Trophoblast cell (in vitro differentiated cells and primary cell): Measurements from ENCODE around the gene CROCC2.

ENCODE experiments used
- DNase-seq, 2 donors: peaks; one replicate each; pipeline ENCODE4 v3.0.0-alpha.2; 2016
- H2AFZ ChIP-seq: 2 replicates; pipeline ENCODE4 v1.6.1; 2013; ENCODE audit warnings: low read length, moderate library complexity, mild to moderate bottlenecking; ENCODE audit not compliant: insufficient read depth, poor library complexity
- H2AK5ac ChIP-seq: 2 replicates; pipeline ENCODE4 v1.6.1; 2013; ENCODE audit warnings: mild to moderate bottlenecking, low read length
- H2BK120ac ChIP-seq: 2 replicates; pipeline ENCODE4 v1.6.1; 2013; ENCODE audit warnings: low read length, mild to moderate bottlenecking, moderate library complexity; ENCODE audit not compliant: insufficient read depth, poor library complexity
- H2BK12ac ChIP-seq: 2 replicates; pipeline ENCODE4 v1.6.1; 2013; ENCODE audit warnings: mild to moderate bottlenecking, low read length, moderate library complexity
- H2BK5ac ChIP-seq: 2 replicates; pipeline ENCODE4 v1.6.1; 2013; ENCODE audit warnings: low read length, low read depth, moderate library complexity, mild to moderate bottlenecking; ENCODE audit not compliant: poor library complexity
- H3K14ac ChIP-seq: 2 replicates; pipeline ENCODE4 v1.6.1; 2013; ENCODE audit warnings: mild to moderate bottlenecking, low read length
- H3K18ac ChIP-seq: 2 replicates; pipeline ENCODE4 v1.6.1; 2013; ENCODE audit warnings: mild to moderate bottlenecking, low read length
- H3K23ac ChIP-seq: 2 replicates; pipeline ENCODE4 v1.6.1; 2013; ENCODE audit warnings: low read length
- H3K27ac ChIP-seq: 2 replicates; pipeline ENCODE4 v1.5.1; 2013; ENCODE audit warnings: low read depth, mild to moderate bottlenecking, inconsistent platforms, low read length, moderate library complexity
- H3K27me3 ChIP-seq: 2 replicates; pipeline ENCODE4 v1.6.1; 2013; ENCODE audit warnings: inconsistent platforms, mild to moderate bottlenecking, low read length, moderate library complexity; ENCODE audit not compliant: insufficient read depth
- H3K36me3 ChIP-seq, 2 experiments: 1 replicate in 1 of 2; 2 replicates in 1 of 2; pipeline ENCODE4 v1.6.1; 2013; ENCODE audit warnings: low read length in 2 of 2, mild to moderate bottlenecking in 2 of 2, moderate library complexity in 1 of 2; ENCODE audit not compliant: insufficient read depth in 2 of 2, control insufficient read depth in 1 of 2
- H3K4ac ChIP-seq: 2 replicates; pipeline ENCODE4 v1.6.1; 2013; ENCODE audit warnings: low read depth, mild to moderate bottlenecking, low read length, moderate library complexity
- H3K4me1 ChIP-seq, 2 experiments: 1 replicate in 1 of 2; 2 replicates in 1 of 2; pipeline ENCODE4 v1.6.1; 2013; ENCODE audit warnings: low read length in 2 of 2, mild to moderate bottlenecking in 2 of 2, moderate library complexity in 1 of 2; ENCODE audit not compliant: insufficient read depth in 2 of 2, control insufficient read depth in 1 of 2
- H3K4me2 ChIP-seq: 2 replicates; pipeline ENCODE4 v1.6.1; 2013; ENCODE audit warnings: inconsistent platforms, mild to moderate bottlenecking, low read length, moderate library complexity
- H3K4me3 ChIP-seq: 2 replicates; pipeline ENCODE4 v1.5.1; 2013; ENCODE audit warnings: mild to moderate bottlenecking, low read depth, low read length, inconsistent platforms
- H3K79me1 ChIP-seq: one replicate; pipeline ENCODE4 v1.6.1; 2013; ENCODE audit warnings: low read length
- H3K79me2 ChIP-seq: 2 replicates; pipeline ENCODE4 v1.6.1; 2013; ENCODE audit warnings: low read length, mild to moderate bottlenecking; ENCODE audit not compliant: control insufficient read depth, insufficient read depth, poor library complexity
- H3K9ac ChIP-seq: 2 replicates; pipeline ENCODE4 v1.6.1; 2013; ENCODE audit warnings: mild to moderate bottlenecking, low read length
- H3K9me3 ChIP-seq: 2 replicates; pipeline ENCODE4 v1.6.1; 2013; ENCODE audit warnings: low read depth, mild to moderate bottlenecking, control low read depth, inconsistent platforms, low read length; ENCODE audit not compliant: insufficient read depth
- H4K12ac ChIP-seq: 2 replicates; pipeline ENCODE4 v1.6.1; 2013; ENCODE audit warnings: low read depth, mild to moderate bottlenecking, low read length, moderate library complexity
- H4K8ac ChIP-seq: 2 replicates; pipeline ENCODE4 v1.6.1; 2013; ENCODE audit warnings: low read depth, mild to moderate bottlenecking, low read length, moderate library complexity
- H4K91ac ChIP-seq: one replicate; pipeline ENCODE4 v1.6.1; 2013; ENCODE audit warnings: low read depth, mild to moderate bottlenecking, low read length, moderate library complexity
- WGBS: extraction: QIAGEN DNeasy Blood & Tissue Kit; methylation state at CpG from one replicate; pipeline ENCODE4 v1.1.7; 2013; ENCODE audit warnings: missing lambda C conversion rate; ENCODE audit not compliant: insufficient read length, insufficient coverage; ENCODE audit errors: extremely low coverage; 5-methylcytosine and 5-hydroxymethylcytosine counted together

CROCC2 gene

GRCh38 chr2:241001413-241002274, 95.5 kb downstream of the CROCC2 start:
- WGBS, result no CpG with 5 or more reads among the region's 21 CpGs
- H2BK120ac ChIP-seq, result no peak overlapping the region
- peaks cover 19% of the 10 kb centered on the region for H3K9me3 ChIP-seq
- H4K91ac ChIP-seq, result no peak overlapping the region
- no peak overlapping the region for H3K4me3 ChIP-seq
- no peak overlapping the region for H3K23ac ChIP-seq
- H3K9ac ChIP-seq, result no peak overlapping the region
- no peak overlapping the region for H3K14ac ChIP-seq
- H3K4me1 ChIP-seq, result peaks cover 0 to 10% of the 10 kb centered on the region in 2 experiments
- no peak overlapping the region for H2AFZ ChIP-seq
- H4K8ac ChIP-seq, result no peak overlapping the region
- H3K4ac ChIP-seq, result no peak overlapping the region
- H3K79me2 ChIP-seq, result no peaks in the 10 kb centered on the region
- H3K27ac ChIP-seq, result no peak overlapping the region
- H2BK5ac ChIP-seq, result no peak overlapping the region
- H3K18ac ChIP-seq, result no peak overlapping the region
- H3K79me1 ChIP-seq, result peaks cover 2% of the 10 kb centered on the region
- peaks cover 11% of the 10 kb centered on the region for H3K27me3 ChIP-seq
- no peak overlapping the region for H2AK5ac ChIP-seq
- H2BK12ac ChIP-seq, result no peak overlapping the region
- H3K4me2 ChIP-seq, result no peak overlapping the region
- no peaks in the 10 kb centered on the region for H3K36me3 ChIP-seq
- DNase-seq, result no peak
- H4K12ac ChIP-seq, result no peak overlapping the region

- H3K79me2 ChIP-seq, result no peaks in the 10 kb centered on the region
- H3K36me3 ChIP-seq, result no peaks in the 10 kb centered on the region
- no peak overlapping the region for H4K91ac ChIP-seq
- H3K18ac ChIP-seq, result no peak overlapping the region
- no peak overlapping the region for H3K4me3 ChIP-seq
- no peak overlapping the region for H3K9ac ChIP-seq
- no peak overlapping the region for H2BK120ac ChIP-seq
- no peak overlapping the region for H2AFZ ChIP-seq
- H3K79me1 ChIP-seq, result peaks cover 2% of the 10 kb centered on the region
- no peak overlapping the region for H3K4ac ChIP-seq
- peaks cover 0 to 10% of the 10 kb centered on the region in 2 experiments for H3K4me1 ChIP-seq
- no peak overlapping the region for H3K14ac ChIP-seq
- H4K12ac ChIP-seq, result no peak overlapping the region
- H3K27ac ChIP-seq, result no peak overlapping the region
- no peak overlapping the region for H4K8ac ChIP-seq
- H3K9me3 ChIP-seq, result peaks cover 15% of the 10 kb centered on the region
- H3K27me3 ChIP-seq, result peaks cover 11% of the 10 kb centered on the region
- no peak overlapping the region for H2BK12ac ChIP-seq
- H2BK5ac ChIP-seq, result no peak overlapping the region
- no peak overlapping the region for H3K4me2 ChIP-seq
- no peak for DNase-seq
- WGBS, result no CpG with 5 or more reads among the region's 11 CpGs
- H2AK5ac ChIP-seq, result no peak overlapping the region
- no peak overlapping the region for H3K23ac ChIP-seq
Measured at GRCh38 chr2:241002275-241003046, 96.3 kb downstream of the CROCC2 start.

- no peak overlapping the region for H3K23ac ChIP-seq
- H2BK120ac ChIP-seq, result no peak overlapping the region
- no peak overlapping the region for H2BK12ac ChIP-seq
- no peak overlapping the region for H3K4me2 ChIP-seq
- H4K91ac ChIP-seq, result no peak overlapping the region
- H3K4me1 ChIP-seq, result peaks cover 0 to 8% of the 10 kb centered on the region in 2 experiments
- no peak overlapping the region for H3K27ac ChIP-seq
- H3K18ac ChIP-seq, result no peak overlapping the region
- DNase-seq, result no peak
- WGBS, result no CpG with 5 or more reads among the region's 7 CpGs
- no peak overlapping the region for H2AFZ ChIP-seq
- H3K79me1 ChIP-seq, result peaks cover 2% of the 10 kb centered on the region
- H2BK5ac ChIP-seq, result no peak overlapping the region
- no peak overlapping the region for H4K8ac ChIP-seq
- H3K4ac ChIP-seq, result no peak overlapping the region
- no peak overlapping the region for H2AK5ac ChIP-seq
- H3K14ac ChIP-seq, result no peak overlapping the region
- no peaks in the 10 kb centered on the region for H3K36me3 ChIP-seq
- no peak overlapping the region for H3K4me3 ChIP-seq
- no peak overlapping the region for H4K12ac ChIP-seq
- peaks cover 11% of the 10 kb centered on the region for H3K27me3 ChIP-seq
- peaks cover 15% of the 10 kb centered on the region for H3K9me3 ChIP-seq
- H3K79me2 ChIP-seq, result no peaks in the 10 kb centered on the region
- no peak overlapping the region for H3K9ac ChIP-seq
Measured at GRCh38 chr2:241003047-241003360, 96.9 kb downstream of the CROCC2 start.

GRCh38 chr2:241003369-241003768, 97.2 kb downstream of the CROCC2 start:
- H3K18ac ChIP-seq, result no peak overlapping the region
- peaks cover 0 to 5% of the 10 kb centered on the region in 2 experiments for H3K4me1 ChIP-seq
- DNase-seq, result no peak
- no peak overlapping the region for H2BK120ac ChIP-seq
- H2BK12ac ChIP-seq, result no peak overlapping the region
- H3K4me2 ChIP-seq, result no peak overlapping the region
- no CpG with 5 or more reads among the region's 2 CpGs for WGBS
- H3K23ac ChIP-seq, result no peak overlapping the region
- peaks cover 11% of the 10 kb centered on the region for H3K27me3 ChIP-seq
- H3K79me2 ChIP-seq, result no peaks in the 10 kb centered on the region
- H3K9me3 ChIP-seq, result peaks cover 15% of the 10 kb centered on the region
- no peak overlapping the region for H2AK5ac ChIP-seq
- H4K12ac ChIP-seq, result no peak overlapping the region
- H3K4ac ChIP-seq, result no peak overlapping the region
- H3K9ac ChIP-seq, result no peak overlapping the region
- no peak overlapping the region for H3K4me3 ChIP-seq
- H4K8ac ChIP-seq, result no peak overlapping the region
- no peaks in the 10 kb centered on the region for H3K79me1 ChIP-seq
- H2BK5ac ChIP-seq, result no peak overlapping the region
- H4K91ac ChIP-seq, result no peak overlapping the region
- no peak overlapping the region for H2AFZ ChIP-seq
- no peak overlapping the region for H3K27ac ChIP-seq
- H3K14ac ChIP-seq, result no peak overlapping the region
- H3K36me3 ChIP-seq, result no peaks in the 10 kb centered on the region
